NCI-H146 treated with DMSO at 0.1 percent for 48 hours (cell line): ENCODE results near the gene SH2D7.

Experiments used
- DNase-seq: peaks from one replicate; lab custom pipeline; 2025; ENCODE audit not compliant: unreplicated experiment; lab: John Stamatoyannopoulos, UW

The SH2D7 gene

DNA sequence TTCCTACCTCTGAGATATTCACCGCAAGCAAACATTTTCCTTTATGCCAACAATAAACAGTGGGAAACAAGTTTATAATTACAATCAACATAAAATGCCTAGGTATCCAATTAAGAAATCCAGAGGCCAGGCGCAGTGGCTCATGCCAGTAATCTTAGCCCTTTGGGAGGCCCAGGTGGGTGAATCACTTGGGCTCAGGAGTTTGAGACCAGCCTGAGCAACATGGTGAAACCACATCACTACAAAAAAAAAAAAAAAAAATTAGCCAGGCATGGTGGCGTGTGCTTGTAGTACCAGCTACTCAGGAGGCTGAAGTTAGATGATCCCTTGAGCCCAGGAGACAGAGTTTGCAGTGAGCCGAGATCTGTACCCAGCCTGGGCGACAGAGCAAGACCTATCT is 32.1 kb upstream of the SH2D7 start:
- DNase-seq, result no peak

DNA sequence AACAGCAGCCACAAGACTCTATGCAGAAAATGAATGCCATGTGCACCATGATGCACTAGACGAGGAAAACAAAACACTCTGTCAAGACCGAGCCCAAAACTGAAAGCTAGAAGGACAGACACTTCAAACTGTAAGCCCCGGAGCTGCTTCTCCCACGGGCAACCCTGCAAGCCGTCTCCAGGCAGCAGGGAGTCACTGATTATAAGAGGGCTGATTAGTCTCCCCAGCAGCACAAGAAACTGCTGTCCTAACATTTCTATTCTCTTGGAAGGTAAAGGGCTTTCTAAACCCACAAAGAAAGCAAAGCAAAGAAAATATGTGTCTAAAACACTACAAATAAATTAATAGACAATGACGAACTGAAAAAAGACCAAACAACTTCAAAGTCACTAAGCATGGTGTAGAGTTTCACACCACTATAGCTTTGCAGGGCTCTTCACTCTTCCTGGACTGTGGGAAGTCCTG is 30.4 kb upstream of the SH2D7 start:
- DNase-seq, result no peak

DNA sequence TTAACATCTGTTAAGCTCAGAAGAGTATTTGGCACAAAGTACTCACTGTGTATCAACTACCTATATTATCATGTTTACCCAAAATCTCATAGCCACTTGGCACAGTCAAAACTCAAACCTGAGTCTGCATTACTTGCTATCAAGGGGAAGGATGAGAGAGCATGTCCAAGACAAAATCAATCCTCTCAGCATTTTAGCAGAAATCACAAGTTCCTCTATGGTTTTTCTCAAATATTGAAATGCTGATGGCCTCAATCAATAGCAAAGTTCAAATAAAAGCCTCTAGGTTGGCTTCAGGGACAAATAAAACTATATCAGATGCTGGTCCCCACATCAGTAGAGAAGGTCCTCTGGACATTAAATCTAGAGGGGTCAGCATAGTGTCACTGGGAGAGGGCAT is 29.1 kb upstream of the SH2D7 start:
- DNase-seq, result no peak

DNA sequence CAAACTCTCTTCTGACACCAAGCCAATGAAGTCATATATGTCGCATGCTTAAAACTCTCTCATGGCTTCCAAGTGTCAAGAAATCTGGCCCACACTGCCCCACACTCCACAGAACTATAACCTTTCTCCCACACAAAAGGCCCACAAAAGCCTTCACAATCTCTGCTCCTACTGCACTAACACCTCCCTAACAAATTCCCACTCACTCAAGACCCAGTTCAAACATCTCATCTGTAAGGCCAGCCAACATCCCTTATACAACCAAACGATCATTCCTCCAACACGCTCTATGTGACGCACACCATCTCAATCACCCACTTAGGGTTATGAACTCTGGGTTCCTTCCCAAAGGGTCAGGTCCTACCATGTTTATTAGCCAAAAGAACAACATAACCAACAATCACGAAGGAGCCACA is 28.4 kb upstream of the SH2D7 start:
- DNase-seq, result no peak

DNA sequence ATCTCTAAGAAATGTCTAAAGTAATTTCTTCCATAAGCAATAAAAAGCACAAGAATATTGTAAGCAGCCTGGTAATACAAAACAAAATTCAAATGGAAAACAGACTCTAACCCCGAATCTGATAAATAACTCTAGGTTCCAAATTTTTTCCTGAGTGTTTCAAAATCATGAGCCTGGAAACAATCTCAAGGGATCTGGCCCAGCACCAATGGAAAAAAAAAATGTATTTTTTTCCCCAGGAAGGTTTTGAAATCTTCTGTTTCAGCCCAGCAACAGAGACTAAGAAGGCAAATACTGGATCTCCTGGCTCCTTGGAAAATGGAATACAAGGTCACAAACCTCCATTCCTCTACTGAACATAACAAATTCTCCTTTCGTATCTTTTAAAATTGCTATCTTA is 27.8 kb upstream of the SH2D7 start:
- DNase-seq, result no peak

DNA sequence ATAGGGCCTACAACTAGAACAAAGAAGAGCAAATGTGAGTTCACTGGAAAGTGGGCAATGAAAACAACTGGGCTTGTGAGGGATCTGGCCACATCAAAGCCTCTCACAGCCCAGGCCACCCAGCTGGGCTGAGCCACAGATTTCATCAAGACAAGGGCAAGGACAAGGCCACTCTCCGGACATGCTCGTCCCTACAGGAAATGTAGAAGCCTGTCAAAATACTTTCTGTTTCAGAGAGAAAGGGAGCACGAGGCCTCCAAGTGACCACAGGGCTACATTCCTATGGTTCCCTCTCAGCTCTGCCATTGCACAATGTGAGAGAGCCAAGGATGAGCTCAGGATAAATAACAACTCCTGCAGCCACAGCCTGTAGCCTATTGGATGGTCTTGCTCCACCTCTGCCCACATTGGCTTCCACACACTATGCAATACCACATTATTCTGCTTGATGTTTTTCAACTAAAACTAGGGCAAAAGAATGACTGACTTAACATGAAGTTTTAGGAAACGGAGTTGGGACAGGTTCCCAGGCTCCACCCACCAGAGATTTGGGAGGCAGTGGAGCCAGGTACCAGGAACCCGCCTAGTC is 27.0 kb upstream of the SH2D7 start:
- DNase-seq, result no peak

DNA sequence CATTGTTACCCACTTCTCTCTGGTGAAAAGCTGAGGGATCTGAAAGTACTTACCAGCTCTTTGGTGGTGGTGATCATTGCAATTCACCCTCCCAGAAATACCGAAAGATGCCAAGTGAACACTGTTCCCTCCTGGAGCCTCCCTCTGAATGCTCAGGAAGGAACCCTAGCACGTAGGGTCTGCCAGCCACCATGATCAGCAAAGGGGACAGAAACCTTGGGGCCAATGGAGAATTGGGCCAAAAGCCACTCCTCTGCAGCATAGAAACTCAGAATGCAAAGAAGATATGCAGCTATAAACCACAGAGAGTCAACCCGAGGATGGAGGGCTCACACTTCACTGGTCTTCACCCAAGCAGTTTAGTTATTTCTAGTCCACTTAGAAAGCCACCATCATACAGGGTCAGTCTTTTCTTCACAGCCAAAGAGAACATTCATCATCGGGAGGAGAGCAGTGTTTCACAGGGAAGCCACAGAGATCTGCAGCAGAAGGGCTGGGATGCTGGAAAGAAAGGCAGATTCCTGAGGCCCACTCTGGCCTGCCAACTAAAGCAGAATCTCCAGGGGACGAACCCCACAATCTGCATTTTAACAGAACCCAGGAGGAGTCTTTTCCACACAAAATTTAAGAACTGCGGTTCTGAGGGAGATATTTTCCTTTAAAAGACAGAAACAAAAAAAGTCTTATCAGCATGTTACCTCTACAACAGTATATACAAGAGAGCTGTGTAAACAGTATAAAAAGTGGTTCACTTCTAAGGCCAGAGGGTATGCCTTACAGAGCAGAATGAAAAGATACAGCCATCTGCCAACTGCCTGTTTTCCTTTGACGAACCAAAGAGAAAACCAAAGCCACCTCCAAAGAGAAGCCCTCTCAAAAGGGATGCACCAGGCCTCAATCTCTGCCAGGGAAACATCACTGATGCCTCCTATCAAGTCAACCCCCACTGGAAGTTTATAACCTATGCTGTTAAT is 26.1 kb upstream of the SH2D7 start:
- DNase-seq, result no peak

DNA sequence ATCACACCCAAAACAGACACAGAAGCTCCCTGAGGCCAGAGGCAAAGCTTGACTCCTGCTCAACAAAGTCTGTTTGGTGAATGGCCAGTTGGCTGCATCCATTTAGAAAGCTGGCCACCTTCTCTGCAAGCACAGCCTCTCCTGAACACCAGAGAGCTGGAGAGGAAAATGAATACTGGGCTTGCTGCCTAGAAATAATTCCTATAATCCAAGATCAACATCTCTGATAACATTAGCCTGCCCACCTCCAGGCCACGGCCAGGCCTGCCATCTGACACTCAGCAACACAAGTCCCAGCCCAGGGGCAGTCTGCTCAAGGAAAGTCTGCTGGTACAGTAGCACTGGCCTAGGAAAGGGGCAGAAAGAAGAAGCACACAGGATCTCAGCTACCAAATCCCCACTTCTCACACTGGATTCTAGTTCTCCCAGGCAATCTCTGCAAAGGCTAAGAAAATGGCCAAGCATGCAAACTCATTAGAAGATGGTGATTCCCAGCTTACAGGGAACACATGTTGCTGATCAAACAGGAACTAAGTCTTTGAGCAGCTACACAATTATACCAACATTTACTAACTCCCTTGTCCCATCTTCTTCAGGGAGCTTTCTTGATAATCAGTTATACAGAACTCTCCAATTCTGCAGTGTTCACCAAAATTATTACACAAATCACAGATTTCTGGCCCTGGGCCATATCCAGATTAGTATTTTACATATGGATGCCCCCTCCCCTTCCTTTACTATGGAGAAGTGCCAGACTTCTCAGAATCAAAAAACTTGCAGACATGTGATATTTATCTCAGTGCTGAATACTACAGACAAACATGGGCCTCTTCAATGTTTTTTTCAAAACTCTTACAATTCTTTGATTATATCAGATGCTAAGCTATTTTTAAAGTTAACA is 24.8 kb upstream of the SH2D7 start:
- no peak for DNase-seq

DNA sequence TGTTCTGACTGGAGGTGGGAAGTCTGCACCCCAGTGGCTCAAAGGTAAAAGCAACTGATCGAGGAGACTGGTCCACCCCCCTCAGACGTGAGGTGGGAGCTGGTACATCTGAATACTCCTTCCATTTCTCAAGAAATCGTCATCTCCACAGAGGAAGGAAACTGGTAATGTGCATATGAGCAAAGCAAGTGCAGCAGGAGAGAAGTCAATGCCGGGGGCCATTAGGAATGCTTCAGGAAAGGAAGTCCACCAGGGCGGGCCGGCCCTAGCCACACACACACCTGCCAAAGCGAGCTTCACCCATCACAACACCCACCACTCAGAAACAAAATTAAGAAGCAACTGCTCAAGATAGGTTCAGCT is 23.3 kb upstream of the SH2D7 start:
- no peak for DNase-seq

DNA sequence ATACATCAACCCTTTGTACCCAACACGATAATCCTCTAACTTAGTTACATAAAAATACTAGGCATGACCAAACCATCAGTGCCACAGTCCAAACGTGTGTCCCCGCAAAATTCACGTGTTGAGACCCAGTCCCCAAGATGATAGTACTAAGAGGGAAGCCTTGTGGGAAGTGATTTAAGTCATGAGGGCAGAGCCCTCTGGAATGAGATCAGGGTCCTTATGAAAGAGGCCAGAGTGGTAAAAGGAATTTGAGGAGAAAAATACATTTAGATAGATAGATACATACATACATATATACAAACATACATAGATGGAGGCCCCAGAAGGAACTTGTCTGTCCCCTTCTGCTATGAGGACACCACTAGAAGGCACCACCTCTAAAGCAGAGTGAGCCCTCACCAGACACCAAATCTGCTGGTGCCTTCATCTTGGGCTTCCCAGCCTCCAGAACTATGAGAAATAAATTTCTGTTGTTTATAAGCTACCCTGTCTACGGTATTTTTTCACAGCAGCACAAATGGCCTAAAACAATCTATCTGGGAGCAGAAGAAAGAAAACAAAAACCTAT is 22.8 kb upstream of the SH2D7 start:
- no peak for DNase-seq

DNA sequence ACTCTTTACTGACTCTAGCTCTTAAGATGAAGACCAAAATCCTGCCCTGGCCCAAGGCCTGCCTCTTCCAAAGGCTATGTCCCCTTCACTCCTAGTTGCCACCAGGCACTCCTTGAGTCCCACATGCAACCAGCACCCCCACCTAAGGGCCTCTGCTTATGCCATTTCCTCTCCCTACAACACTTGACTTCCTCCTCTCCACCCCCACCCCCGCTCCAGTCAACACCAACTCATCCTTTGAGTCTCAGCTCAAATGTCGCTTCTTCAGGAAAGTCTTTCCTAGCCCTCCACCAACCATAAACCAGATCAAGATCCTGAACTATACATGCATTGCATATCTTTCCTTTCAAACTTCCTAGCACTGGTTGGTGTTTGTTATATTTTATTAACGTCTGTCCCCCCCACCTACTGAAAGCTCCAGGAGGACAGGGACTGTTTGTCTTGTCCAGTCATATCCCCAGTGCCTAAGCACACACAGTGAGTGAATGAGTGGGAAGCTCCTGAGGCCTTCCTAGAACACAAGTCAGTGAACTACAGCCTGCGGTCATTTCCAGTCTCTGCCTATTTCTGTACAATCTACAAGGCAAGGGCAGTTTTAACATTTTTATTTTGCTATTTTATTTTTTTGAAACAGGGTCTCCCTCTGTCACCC is 22.2 kb upstream of the SH2D7 start:
- DNase-seq, result no peak

DNA sequence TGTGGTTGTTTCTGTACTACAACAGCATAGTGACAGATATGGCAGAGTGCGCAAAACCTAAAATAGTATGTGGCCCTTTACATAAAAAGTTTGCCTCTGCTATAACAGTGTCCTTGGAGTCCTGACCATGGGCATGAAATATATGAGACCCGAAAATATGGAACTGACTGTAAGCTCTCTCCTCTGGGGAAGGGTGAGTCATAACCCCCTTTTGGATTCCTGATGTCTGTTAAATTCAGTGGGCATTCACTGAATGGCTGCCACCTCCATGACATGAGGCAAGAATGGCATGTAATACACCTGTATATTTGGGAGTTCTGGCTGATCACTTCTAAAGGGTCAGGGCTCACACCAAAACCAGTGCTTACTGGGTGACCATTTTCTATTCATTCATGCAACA is 21.0 kb upstream of the SH2D7 start:
- DNase-seq, result no peak

DNA sequence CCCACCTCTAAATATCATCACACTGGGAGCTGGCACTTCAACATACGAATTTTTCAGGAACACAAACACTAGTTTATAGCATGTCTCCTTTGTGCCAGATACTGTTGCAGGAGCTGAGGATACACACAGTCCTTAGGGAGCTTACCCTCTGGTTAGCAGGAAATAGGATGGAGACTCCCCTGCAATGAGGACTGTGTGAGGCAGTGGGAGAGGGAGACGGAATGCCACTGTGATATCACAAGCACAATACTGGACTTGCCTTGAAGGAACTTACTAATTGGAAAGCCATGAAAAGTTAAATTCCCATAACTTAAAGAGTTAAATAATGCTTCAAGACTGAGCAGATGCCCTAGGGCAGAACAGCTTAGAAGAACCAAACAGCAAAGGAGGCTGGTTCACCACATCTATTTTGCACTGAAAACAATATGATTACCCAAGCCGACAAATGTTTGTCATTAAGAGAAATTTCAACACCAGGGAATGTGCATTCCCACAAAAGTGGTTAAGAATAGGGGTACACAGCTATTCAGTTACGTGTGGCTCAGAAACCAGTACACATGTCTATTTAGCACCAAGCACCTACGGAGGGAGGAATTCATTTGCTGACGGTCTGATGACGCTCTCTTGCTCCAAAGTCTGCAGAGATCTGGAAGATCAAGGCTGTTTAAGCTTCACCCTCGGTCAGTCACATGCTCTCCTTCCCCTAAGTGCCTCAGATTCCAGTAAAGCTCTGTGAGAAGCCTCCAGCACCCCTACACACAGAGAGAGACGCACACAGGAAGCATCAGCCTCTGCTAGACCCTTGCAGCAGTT is 20.1 kb upstream of the SH2D7 start:
- no peak for DNase-seq

DNA sequence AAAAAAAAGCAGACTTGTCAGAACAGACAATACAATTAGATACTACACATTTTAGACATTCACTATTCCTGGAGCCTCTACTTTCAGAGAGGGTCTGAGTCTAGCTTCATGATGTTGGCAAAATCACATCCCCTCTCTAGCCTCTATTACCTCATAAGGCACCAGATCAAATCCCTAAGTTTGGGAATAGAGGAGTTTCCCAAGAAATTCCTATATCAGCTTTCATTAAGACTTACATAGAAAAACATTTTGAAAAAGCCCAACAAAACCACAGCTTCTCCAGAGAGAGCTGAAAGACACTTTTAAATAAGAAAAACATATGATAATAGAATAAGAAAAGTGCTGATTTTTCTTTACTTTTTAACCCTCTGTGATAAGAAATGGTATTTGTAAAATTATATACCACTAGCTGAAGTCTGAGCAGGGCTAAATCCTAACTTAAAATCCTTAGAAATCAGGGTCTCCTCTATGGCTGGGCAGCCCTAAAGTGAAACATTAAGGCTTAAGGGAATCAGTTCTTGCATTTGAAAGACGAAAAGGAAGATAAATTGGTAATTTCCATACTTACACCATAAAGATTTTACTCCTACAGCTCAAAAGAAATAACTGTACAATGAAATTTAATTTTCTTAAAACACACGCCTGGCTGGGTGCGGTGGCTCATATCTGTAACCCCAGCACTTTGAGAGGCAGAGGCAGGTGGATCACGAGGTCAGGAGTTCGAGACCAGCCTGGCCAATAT is 19.1 kb upstream of the SH2D7 start:
- no peak for DNase-seq

DNA sequence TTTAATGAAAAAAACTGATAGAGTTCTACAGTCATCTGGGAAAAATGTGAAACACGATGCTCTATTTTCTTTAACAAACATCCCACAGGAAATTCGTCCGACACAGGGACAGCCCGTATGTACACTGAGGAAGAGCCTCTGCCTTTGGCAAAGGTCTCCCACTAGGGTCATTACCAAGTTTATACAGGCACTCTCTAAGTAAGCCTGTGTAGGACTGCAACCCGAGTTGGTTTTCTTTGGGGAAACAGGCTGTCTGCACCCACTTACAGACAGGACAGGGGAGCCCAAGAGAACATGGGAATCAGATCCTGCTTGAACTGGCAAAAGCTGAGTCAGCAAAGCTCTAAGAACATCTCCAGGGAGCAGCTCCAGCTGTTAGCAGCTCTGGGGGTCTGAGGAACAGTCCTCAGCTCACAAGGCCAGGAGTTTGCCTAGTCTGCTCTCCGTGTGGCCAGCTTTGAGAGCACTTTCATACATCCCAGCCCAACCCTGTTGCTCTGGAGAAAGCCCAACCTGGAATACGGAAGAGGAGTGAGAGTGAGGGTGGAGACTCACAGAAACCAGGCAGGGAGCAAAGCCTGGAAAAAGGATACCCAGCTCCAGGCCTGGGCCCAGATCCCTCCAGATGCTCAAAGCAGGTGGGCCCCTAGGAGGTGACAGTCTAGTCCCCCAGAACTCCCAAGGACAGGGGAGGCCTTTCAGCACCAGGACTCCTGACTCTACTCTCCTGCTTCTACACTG is 16.7 kb upstream of the SH2D7 start:
- peak; percentile 22 for DNase-seq

DNA sequence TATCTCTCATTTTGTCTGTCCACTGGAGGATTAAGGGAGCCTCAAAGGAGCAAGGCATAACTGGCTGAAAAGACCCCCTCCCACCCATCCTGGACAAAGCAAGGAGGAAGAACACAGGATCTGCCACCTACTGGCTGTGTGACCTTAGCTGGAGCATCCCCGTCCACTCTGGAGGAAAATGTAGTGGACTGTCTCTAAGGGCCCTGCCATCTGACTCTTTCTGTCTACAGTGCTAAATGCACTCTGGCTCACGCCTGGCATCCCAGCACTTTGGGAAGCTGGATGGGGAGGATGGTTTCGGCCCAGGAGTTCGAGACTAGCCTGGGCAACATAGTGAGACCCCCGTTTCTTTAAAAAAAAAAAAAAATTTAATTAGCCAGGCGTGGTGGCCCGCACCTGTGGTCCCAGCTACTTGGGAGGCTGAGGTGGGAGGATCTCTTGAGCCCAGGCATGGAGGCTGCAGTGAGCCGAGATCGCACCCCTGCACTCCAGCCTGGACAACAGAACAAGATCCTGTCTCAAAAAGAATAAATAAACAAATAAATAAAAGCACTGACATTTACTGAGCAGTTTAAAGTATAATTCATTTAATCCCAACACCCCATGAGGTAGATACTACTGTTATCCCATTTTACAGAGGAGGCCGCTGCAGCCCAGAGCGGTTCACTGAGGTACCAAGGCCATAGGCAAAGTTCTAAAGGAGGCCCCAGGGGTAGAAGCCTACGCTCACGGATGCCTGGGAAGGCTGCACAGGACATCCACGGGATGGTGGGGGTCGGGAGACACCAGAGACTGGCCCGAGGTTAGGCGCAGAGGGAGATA is 15.9 kb upstream of the SH2D7 start:
- no peak for DNase-seq

DNA sequence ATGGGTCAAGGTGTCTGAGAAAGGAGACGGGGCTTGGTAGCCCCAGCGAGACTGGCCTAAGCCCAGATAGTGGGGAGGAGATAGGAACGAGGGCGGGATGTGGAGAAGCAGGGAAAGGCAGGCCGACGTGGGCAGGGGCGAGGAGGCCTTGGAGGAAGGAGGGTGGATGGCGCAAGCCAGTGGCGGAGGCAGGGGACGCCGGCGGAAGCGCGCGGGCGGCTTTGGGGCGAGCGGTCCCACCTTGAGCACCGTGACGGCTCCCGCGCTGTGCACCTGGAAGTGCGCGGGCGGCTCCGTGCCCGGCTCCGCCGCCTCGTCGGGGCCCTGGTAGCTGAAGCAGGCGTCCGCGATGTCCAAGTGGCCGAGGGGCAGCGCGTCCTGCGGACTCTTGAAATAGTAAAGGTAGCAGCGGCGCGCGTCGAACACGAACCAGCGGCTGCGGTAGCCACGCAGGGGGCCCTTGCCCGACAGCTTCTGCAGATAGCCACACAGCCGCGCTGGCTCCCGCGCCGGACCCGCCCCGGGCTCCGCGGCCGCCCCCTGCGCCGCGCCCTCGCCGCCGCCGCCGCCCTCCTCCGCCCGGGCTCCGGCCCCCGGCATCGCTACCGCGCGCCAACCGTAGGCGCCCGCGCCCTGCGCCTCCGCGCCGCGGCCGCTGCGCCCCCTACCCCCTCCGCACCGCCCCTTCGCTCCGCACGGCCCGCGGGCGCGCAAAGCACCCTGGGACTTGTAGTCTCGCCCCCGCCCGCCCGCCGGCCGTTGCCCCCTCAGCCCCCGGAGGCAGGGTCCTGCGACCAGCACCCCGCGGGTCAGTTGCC is 15.1 kb upstream of the SH2D7 start, which contains the start of gene TBC1D2B:
TBC1D2B (minus strand) TSS at position 659 of the 818 bp plus-strand sequence; CDS start at position 600, 59 bp downstream.
- peak; percentile 31 for DNase-seq
